Testis (tissue), 2 donors: ENCODE results near the gene RNF157.
"Not testable (repeated sequence)": the region's sequence is repeated elsewhere in the genome, so short reads cannot be mapped to it uniquely, and the experiment has no call there.

Experiments
- CTCF ChIP-seq, 3 experiments: fragments of 450-650 bp in 2 of 3; fragments of 200-600 bp in 1 of 3; sonication (generic) in 1 of 3; IDR thresholded peaks; one replicate each; pipeline ENCODE4 v1.5.1; 2016 to 2019; ENCODE audit warnings: antibody characterized with exemption in 3 of 3, mild to moderate bottlenecking in 2 of 3, moderate library complexity in 1 of 3
- POLR2A ChIP-seq: fragments of 450-650 bp; IDR thresholded peaks from one replicate; pipeline ENCODE4 v1.6.1; 2017; ENCODE audit warnings: antibody characterized with exemption, mild to moderate bottlenecking, moderate library complexity

GRCh38 chr17:76225373-76226086, 14.8 kb downstream of the RNF157 start:
- not testable (repeated sequence) for TF ChIP-seq POLR2A; CTCF (IDR thresholded peaks at IDR 0.05)
